HG02571 (cell line): ENCODE measurements around the gene ALKBH3.

Experiments
- ATAC-seq: cut with Tn5 transposase; IDR thresholded peaks from one replicate; pipeline ENCODE4 v1.9.1; 2021; ENCODE audit warnings: mild to moderate bottlenecking, moderate library complexity; ENCODE audit not compliant: unreplicated experiment

ALKBH3 gene

DNA sequence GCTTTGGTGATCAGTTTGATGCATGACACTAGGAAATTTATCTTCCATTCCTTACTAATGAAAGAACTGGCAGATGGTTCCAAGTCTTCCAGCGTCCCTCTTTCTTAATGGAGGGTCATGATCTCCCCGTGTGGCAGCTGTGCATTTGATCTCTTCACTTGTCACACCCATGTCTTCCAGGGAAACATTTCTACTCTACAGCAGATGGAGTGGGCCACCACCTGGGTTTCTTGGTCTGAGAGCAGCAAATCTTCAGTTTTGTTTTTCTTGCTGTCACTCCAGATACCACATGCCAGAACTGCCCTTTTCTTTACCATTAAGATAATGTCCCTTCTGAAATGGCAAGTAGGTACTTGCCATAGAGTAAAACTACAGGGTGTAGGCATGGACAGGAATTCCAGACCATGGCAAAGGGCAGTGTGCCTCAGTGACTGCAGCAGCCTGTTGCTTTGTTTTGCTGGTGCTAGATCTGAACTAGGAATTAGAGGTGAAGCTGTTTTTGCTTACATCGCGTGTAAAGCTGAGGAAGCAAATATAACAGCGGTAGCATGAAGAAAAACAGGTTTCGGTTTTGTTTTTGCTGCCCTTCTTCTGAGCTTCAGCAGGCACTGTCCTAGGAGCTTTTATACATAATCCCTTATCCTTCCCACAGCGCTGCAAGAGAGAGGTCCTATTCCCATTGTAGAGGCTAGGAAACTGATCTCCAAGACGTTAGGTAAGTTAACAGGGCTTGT is 41.1 kb downstream of the ALKBH3 start:
- no peak for ATAC-seq

DNA sequence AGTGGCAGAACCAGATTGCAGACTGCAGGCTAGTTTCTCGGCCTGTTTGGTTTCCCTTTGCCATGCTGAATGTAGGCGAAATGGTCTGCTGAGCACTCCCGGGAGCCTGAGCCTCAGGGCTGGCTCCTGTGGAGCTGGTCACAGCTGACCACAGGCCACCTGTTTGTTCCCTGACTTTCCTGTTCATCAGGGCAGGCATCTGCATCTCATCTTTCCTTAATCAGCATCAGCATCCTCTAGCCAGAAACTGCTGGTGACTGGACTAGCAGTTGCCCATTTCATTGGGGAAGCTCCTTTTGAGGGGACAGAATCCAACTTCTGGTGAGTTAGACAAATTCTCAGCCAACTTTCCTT is 41.6 kb downstream of the ALKBH3 start:
- ATAC-seq: no peak

DNA sequence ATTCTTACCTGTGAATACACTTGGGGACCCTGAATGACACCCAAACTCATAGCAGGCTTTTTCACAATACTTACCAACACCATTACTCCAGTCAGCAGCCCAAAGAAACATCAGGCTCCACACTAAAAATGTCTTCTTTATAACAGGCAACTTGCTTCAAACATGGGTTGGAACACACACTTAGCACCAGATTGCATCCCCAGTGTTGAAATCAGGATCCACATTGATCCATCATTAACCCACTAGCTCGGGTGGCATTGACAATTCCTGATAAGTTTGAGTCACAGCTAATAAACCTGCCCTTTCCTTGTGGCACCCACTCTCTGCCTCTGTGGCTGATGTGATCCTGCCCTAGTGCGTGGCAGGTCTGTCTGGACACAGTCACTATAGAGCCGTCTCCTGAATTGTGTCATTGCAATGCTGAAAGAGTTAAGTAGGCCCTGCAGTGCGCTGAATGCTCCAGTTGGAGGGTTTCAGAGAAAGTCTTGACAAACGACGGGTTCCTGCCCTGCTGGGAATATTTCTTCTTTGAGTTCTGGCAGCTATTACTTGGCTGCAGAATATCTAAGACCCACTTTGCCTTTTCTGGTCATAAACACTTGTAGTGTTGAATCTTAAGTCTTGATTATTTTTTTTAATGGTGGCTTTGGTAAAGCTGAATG is 42.2 kb downstream of the ALKBH3 start:
- ATAC-seq: no peak

DNA sequence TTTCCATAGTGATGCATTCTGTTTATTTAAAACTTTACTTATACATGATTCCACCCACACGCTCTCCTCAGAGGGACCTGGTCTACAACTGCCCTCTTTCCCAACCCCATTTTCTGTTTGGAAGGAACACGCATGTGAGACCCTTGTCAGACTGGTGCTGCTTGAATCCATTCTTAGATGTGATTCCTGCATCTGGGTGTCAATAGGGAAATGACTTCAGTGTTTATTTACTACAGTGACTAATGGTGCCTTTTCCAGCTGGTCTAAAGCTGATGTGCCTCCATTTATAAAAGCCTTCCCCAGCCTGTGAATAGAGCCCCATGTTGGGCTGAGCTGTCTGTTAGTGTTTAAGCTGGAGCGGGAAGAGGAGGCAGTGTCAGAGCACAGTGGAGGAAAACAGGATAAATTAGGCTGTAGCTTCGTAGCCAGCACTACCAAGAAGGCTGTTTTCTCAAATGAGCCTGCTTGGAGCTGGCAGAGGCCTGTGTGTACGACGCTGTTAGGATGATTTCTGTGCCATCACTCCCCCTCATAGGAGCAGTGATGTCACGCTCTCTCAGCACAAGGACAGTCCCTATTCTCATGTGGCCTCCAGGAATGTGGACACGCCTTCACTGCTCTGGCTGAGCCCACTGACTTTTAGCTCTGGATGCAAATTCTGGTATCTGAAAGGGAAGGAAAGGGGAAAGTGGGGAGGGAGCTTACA is 42.9 kb downstream of the ALKBH3 start:
- ATAC-seq: no peak

DNA sequence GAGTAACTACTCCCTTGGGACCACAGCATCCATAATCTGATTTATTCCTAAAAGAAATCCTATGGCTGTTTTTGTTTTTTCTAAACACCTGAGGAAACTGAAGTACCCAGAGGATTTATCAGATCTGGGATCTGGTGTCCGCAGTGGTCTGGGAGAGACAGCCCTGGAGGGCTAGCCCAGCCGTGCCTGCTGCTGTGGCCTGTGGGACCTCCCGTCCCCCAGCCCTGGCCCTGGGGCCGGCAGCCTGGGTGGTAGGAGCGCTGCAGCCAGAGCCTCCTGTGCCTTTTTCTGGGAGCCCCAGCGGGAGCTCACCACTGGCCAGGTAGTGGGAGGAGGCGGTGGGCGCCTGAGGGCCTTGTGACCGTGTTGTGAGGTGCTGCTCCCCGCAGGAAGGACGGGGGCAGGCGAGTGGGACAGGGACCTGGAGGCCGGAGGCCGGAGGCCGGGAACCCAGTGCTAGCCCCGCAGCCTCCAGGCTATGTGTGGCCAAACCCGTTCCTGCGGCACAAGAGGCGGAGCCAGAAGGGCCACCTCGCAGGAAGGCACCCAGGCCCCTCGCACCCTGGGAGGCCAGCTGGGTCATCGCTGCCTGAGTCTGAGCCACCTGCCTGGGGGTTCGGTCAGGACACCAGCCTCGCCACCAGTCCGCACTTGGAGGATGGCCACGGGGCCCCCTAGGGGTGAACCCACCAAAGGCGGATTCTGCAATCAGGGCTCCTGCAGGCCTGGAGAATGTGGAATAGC is 43.7 kb downstream of the ALKBH3 start:
- no peak for ATAC-seq

DNA sequence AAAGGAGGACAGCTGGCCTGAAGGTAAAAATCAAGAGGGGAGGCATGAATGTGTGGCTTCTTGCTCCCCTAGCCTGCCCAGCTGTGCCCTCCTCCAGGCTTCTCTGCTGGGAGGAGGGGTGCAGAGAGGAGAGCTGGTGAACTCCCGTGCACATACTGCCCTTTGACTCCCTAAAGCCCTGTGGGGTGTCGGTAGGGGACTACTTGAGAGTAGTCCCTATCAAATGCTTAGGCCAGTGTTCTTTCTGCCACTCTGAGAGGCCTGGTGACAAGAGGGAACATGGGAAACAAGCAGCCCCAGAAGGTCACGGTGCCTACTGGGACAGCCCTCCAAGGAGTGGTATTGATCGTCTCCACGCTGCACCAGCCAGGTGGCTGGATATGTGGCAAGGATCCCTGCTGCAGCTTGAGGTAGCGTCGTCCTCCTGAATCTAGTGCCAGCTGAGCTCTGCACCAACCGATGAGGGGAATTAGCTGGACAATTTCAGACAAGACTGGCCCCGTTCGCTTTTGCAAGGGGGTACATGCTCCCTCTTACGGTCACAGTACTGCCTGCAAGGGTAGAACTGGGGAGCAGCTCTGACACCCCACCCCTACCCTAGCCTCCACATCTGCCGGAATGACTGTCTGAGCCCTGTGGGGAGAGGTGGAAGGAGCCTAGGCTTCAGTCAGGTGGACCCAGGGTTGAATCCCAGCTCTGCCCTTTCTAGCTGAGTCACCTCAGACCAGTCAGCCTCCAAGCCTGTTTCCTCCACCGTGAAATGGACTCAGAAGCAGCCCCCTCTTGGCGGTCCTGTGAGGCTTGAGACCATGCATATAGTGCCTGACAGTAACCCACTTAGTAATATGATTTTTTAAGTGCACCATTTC is 44.7 kb downstream of the ALKBH3 start:
- ATAC-seq: no peak

DNA sequence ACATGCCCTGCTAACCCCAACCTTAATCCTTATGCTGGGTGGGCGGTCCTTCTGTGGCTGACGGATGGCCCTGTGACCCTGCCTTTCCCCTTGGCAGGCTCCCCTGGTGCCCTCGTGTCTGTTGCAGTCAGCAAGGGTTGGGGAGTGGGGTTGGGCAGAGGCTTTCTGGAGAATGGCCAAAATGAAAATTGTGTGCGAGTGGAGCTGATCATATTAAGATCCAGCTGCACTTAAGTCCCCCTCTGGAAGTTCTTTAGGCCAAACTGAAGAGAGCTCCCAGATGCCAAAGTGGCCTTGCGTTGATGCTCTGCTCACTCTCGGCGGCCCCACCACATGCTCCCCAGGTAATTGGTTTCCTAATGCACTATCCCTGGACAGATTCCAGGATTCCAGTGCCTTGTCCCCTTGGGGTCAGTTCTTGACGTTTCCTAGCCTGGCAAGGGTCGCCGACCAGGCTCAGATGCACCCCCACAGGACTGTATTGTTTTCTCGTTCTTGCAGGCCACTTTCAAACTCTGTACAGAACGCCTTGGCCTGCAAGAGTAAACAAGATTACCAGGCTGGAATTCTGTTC is 45.4 kb downstream of the ALKBH3 start:
- ATAC-seq: no peak

DNA sequence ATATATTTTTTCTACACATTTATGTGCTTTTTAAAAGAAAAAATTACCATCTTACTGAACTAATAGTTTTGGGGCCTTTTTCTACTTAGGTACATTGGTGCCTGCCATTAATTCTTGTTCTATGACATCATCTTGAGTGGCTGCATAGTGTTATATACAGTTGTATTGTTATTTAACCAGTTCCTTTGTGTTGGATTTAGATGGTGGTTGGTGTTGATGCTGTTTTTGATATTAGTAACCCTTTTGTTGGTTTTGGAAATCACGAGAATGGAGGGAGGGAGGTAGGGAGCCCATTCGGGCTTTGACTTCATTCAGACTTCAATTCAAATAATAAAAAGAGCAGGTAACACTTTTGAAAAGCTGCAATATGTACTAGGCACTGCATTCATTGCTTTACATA is 46.4 kb downstream of the ALKBH3 start:
- no peak for ATAC-seq

DNA sequence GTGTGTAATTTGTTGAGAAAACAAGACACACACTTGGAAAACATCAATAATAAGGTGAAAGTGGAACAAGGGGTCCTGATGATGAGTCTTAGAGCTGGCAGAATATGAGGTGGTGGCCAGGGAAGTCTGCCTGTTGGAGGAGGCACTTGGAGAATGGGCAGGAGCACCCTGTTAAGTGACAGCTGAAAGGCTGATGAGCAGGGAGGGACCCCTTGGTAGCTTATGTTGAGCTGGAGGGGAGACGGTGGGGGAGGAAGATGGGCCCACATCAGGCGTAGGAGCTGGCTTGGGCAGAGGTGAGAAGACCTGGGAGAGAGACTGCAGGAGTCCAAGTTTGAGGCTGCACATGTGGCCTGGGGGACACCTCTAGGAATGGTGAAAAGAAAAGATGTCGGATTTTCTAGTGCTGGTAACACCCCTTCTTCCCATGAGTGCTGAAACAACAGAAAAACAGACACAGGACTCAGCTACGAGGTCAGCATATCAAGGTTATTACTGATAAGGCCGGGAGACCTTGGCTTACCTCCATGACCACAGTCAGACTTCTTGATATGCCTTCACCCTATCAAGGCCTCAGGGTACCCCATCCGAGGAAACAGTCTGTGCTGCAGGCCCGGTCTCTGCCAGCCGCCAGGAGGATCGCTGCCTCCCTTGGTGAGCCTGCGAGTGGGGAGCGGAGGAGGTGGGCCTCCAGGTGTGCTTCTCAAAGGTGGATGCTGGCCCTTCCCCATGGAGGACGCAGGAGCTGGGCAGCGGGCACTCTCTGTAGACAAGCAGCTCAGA is 47.5 kb downstream of the ALKBH3 start:
- no peak for ATAC-seq

DNA sequence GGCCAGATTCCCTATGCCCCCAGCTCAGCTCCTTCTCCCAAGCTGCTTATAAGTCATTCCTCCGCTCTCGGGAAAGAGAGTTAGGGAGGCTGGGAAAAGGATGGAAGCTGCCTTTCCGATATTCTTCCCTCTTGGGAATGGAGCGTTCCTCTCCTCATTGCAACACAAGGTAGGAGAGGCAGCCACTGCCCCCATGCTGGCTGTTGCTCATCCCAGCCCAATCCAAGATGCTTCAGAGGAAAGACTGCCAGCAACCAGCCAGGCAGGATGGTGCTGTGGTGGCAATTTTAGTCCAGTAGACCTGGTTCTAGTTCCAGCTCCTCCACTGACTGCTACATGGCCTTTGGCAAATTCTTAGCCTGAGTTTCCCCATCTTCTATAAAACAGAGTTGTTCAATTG is 48.1 kb downstream of the ALKBH3 start:
- no peak for ATAC-seq

DNA sequence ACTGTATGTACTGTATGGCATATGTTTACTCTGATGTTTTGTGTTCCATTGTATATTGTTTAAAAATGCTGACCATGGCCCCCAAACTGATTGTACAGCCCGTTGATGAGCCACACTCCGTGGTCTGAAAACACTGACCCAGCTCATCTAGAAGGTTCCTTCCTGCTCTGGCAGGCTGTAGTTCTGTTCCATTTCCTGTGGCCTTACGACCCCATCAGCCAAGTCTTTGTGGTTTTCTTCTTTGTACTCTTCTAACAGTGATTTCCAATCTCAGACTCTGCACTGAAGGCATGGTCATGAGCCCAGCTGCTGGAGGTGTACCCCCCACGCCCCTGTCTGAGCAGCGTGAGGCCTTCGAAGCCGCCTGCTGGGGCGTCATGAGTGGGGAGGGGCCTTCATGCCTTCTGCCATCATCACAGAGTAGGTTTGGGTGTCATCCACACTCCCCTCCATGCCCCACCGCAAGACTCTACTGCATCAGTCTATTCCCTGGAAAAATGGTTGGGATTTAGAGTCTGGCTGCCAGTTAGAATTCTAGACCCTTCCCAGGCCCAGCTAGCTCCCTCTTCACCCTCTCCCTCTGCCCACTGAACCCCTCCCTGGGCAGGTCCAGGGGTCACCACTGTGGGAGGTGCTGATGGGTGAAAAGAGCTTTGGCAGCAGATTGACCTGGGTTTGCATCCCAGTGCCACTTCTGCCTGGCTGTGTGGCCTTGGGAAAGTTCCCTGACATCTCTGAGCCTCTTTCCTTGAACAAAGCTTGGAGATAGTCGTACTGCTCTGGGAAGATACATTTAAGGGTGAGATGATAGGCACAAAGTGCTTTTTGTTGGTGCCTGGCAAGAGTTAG is 50.5 kb downstream of the ALKBH3 start:
- no peak for ATAC-seq

DNA sequence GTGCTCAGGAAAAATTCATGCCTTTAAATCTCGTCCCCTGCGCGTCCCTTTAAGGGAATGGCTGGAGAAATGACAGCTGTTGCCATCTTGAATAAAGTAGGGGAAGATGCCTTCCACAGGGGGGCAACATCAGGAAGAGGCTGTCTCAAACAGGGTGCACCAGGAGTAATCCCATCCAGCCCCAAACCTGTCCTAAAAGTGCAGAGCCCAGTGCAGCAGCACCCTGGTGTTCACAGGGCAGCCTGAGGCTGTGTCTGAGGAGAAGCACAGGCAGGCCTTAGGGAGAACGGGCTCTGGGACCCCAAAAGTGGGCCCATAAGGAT is 51.0 kb downstream of the ALKBH3 start:
- ATAC-seq: no peak

DNA sequence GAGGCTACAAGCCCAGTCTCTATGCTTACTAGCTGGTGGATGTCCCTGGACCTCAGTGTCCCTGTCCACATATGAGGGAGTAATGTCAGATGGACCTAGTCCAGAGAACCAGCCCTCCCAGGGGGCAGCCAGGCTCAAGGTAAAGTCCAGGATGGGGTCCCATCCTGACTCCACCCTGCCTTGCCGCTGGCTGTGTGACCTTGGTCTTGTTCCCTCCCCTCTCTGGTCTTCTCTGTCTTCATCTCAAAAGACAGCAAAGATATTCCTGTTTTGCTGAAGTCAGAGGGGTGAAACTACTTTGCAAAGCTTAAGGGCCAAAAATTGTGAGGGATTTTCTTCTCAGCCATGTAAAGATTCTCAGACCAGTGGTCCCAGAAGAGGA is 52.6 kb downstream of the ALKBH3 start:
- ATAC-seq: no peak

DNA sequence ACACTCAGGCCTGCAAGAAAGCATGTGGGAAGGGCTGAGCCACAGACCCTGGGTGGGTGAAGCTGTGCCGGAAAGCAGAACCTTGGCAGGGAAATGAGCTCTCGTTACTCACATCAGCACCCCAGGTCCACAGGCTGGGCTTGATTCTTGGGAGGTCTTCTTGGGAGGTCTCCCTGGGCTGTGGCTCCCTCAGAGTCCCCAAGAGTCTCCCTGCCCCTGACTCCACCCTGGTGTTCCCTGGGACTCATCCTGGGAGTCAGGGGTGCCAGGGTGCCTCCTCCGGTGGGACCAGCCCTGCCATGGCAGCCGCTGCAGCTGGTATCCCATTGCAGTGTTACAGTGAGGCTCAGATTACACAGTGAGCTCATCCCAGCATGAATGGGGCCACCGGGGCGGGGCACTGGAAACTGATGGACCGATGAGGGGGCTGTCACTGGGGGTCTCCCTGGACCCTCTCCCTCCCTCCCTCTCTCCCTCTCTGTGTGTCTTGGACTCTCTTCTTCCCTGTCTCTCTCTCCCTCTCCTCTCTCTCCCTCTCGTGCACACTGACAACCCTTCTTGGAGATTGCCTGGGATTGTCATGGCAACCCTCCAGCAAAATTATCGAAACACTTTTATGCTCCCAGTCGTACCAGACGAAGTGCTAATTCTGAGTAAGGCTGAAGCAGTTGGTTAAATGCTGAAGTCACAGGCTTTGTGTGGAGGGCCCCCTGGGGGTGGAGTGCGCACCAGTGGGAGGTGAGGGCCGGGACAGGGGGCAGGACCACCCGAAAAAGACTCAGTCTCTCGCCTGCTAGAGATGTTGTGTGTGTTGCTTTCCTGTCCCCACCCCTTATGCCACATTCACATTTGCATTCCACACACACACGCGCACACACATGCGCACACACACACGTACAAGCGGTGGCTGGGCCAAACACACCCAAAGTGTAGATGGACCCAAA is 53.2 kb downstream of the ALKBH3 start:
- no peak for ATAC-seq

DNA sequence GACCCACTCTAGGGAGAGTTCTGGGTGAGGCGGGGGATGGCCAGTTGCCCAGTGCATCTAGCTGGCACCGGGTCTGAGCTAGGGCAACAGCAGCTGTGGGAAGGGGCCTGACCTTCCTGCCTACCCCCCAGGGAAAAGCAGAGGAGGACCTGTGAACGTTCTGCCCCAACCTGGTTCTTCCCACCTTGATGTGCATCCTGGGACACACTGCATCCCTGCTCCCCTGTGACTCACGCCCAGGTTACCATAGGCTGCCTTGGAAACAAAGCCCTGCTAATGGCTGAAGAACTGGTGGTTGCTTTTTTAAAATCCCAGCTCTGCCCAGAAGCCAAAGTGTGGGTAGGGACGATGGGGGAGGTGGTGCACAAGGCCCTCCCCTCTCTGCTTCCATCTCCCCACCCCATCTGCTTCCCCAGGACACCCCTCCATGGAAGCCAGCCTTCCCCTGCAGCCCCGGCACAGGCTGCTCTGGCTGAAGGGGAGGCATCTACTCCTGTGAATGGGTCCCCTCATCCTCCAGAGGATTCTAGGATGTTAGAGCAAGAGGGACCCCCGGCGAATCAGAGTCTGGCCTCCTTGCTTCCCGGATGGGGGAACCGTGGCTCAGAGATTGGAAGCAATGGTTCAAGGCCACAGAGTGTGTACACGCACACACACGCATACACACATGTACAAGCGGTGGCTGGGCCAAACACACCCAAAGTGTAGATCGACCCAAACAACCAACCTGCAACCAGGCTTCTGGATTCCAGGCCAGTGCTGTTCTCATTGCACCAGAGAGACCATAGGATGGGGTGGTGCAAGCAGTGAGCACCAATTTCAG is 54.2 kb downstream of the ALKBH3 start:
- no peak for ATAC-seq

DNA sequence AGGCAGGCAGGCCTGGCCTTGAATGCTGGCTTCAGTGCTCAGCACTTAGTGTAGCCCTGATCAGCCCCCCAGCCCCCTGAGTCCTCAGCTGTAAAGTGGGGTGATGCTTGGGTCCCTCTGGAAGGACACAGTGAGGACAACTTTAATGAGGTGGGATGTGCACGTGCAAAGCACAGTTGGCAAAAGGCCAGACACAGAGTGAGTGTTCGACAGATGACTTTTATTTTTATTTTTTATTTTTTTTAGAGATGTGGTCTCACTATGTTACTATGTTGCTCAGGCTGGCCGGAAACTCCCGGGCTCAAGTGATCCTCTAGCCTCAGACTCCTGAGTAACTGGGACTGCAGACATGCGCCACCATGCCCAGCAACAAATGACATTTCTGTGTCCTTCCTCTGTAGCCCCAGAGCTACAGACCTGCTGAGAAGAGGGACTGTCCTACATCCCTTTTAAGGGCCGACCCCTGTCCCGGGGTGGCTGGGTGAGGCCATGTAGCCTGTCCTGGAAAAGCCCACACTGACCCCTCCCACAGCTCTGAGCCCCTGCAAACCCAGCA is 54.9 kb downstream of the ALKBH3 start:
- no peak for ATAC-seq
